DOHH2 (cell line): ENCODE measurements around the gene BDKRB2.

Experiments used
- H3F3A ChIP-seq: fragments of 200-600 bp; sonication (generic), shearing (Covaris generic); 2 replicates; pipeline ENCODE4 v1.6.0; 2016; ENCODE audit warnings: antibody characterized with exemption, mild to moderate bottlenecking; ENCODE audit not compliant: control insufficient read depth, insufficient read depth
- H3K27ac ChIP-seq: fragments of 200-600 bp; sonication (generic); 2 replicates; pipeline ENCODE4 v1.5.1; 2014; ENCODE audit warnings: low read depth, mild to moderate bottlenecking, low read length, moderate library complexity
- H3K27me3 ChIP-seq: fragments of 200-600 bp; sonication (generic); 2 replicates; pipeline ENCODE4 v1.6.1; 2014; ENCODE audit warnings: mild to moderate bottlenecking, low read length, mixed read lengths; ENCODE audit not compliant: control insufficient read depth
- H3K36me3 ChIP-seq: fragments of 200-600 bp; sonication (generic); 2 replicates; pipeline ENCODE4 v1.6.1; 2014; ENCODE audit warnings: mild to moderate bottlenecking, low read length, moderate library complexity, mixed read lengths; ENCODE audit not compliant: control insufficient read depth
- H3K4me1 ChIP-seq: fragments of 200-600 bp; sonication (generic); 2 replicates; pipeline ENCODE4 v1.6.1; 2014; ENCODE audit warnings: mild to moderate bottlenecking, low read length, mixed read lengths; ENCODE audit not compliant: control insufficient read depth
- H3K4me2 ChIP-seq: fragments of 200-600 bp; sonication (generic); 2 replicates; pipeline ENCODE4 v1.6.0; 2014; ENCODE audit warnings: mild to moderate bottlenecking, low read length, moderate library complexity
- H3K4me3 ChIP-seq: fragments of 200-600 bp; sonication (generic); 2 replicates; pipeline ENCODE4 v1.5.1; 2014; ENCODE audit warnings: mild to moderate bottlenecking, low read length, mixed read lengths
- H3K79me2 ChIP-seq: fragments of 200-600 bp; sonication (generic); 2 replicates; pipeline ENCODE4 v1.6.1; 2014; ENCODE audit warnings: mild to moderate bottlenecking, low read length, mixed read lengths; ENCODE audit not compliant: control insufficient read depth
- H3K9me2 ChIP-seq: fragments of 200-600 bp; sonication (generic); replicated peaks from 2 replicates; pipeline ENCODE4 v1.6.1; 2014; ENCODE audit warnings: mild to moderate bottlenecking, low read length, mixed read lengths; ENCODE audit not compliant: control insufficient read depth
- H3K9me3 ChIP-seq: fragments of 200-600 bp; sonication (generic); 2 replicates; pipeline ENCODE4 v1.6.1; 2014; ENCODE audit warnings: antibody characterized with exemption, low read length, mixed read lengths; ENCODE audit not compliant: control insufficient read depth, insufficient read depth
- H4K20me1 ChIP-seq: fragments of 200-600 bp; sonication (generic); 2 replicates; pipeline ENCODE4 v1.6.0; 2014; ENCODE audit warnings: low read depth, mild to moderate bottlenecking, antibody characterized with exemption, low read length, moderate library complexity; ENCODE audit not compliant: control insufficient read depth, insufficient read depth
- EZH2phosphoT487 ChIP-seq: fragments of 200-600 bp; sonication (generic); IDR thresholded peaks from 2 replicates; pipeline ENCODE4 v1.6.1; 2017; ENCODE audit warnings: borderline replicate concordance, mild to moderate bottlenecking, antibody characterized with exemption, low read length, moderate library complexity, mixed read lengths
- TF ChIP-seq, protein P1 (sequence below): fragments of 200-600 bp; sonication (generic); IDR thresholded peaks from one replicate; pipeline ENCODE4 v1.5.1; 2014; ENCODE audit warnings: antibody characterized with exemption, mild to moderate bottlenecking, low read depth, low read length; ENCODE audit not compliant: poor library complexity, severe bottlenecking

Gene BDKRB2

DNA sequence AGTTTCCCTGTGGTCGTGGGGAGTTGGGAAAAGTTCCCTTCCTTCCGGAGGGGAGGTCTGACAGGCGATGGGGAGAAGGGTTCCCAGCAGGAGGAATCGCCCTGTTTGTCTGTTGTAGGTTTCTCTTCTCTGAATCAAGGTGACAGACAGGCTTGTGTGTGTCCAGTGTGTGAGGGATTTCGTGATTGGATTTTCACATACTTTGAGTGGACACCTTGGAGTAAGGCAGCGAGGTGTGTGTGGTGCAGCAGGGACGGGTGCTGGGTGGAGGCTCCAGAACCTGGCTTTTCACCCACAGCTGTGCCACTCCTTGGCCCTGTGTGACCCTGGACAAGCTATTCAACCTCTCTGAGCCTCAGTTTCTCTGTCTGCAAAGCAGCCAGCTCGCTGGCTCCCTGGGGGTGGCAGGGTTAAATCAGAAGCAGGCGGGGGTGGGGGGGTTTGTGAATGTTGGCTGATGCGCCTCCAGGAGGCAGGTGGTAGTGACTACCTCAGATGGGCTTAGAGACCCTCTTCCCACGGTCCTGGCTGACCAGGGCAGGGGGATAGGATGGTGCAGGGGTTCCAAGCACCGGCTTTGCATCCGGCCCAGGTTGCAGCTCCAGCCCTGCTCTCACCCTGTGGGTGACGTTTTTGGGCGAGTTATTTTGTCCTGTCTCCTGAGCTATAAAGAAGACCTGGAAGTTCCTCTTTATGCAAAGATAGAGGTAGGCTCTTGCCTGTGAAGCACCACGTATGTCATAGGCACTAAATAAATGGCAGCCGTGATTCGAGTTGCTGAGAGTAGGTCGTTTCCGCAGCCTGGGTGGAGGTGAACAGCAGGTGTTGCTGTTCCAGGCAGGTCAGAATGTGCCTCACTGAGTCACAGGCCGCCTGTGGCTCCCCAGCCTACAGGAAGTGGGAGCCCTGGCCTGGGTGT is 679 bp downstream of the BDKRB2 start:
- Histone ChIP-seq H4K20me1 (no peaks in the 10 kb centered on the region), H3K4me1 (peaks cover 12% of the 10 kb centered on the region), H3K79me2 (no peaks in the 10 kb centered on the region), H3K27ac (no peak overlapping the region), H3K27me3 (no peaks in the 10 kb centered on the region), H3F3A (no peaks in the 10 kb centered on the region), H3K9me2 (no peaks in the 10 kb centered on the region), H3K36me3 (no peaks in the 10 kb centered on the region), H3K9me3 (no peaks in the 10 kb centered on the region), H3K4me2 (peak overlapping the region; percentile 41), H3K4me3 (no peak overlapping the region)
- TF ChIP-seq, protein P1, sequence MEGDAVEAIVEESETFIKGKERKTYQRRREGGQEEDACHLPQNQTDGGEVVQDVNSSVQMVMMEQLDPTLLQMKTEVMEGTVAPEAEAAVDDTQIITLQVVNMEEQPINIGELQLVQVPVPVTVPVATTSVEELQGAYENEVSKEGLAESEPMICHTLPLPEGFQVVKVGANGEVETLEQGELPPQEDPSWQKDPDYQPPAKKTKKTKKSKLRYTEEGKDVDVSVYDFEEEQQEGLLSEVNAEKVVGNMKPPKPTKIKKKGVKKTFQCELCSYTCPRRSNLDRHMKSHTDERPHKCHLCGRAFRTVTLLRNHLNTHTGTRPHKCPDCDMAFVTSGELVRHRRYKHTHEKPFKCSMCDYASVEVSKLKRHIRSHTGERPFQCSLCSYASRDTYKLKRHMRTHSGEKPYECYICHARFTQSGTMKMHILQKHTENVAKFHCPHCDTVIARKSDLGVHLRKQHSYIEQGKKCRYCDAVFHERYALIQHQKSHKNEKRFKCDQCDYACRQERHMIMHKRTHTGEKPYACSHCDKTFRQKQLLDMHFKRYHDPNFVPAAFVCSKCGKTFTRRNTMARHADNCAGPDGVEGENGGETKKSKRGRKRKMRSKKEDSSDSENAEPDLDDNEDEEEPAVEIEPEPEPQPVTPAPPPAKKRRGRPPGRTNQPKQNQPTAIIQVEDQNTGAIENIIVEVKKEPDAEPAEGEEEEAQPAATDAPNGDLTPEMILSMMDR: no peak
- TF ChIP-seq EZH2phosphoT487: no peak

DNA sequence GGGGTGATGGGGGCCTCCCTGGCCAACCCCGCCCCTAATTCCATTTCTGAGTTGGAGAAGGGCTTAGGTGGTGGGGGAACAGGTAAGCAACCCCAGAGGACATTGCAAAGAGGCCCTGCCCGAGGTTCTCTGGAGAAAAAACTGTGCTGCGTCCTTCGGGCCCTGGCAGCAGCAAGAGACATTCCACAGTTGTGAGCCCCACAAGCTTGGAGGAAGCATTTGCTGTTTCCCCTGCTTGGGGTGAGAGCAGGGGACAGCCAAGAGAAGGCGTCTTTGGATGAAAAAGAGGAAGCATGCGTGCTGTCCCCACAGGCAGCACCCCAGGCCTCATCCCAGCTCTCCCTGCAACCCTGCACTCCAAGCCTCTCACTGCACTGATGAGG is 1.3 kb downstream of the BDKRB2 start:
- no peak overlapping the region for H3K27ac ChIP-seq
- no peak overlapping the region for H3K4me3 ChIP-seq
- H3K27me3 ChIP-seq: no peaks in the 10 kb centered on the region
- H3F3A ChIP-seq: no peaks in the 10 kb centered on the region
- peaks cover 12% of the 10 kb centered on the region for H3K4me1 ChIP-seq
- H4K20me1 ChIP-seq: no peaks in the 10 kb centered on the region
- TF ChIP-seq, protein P1: no peak
- no peaks in the 10 kb centered on the region for H3K36me3 ChIP-seq
- no peaks in the 10 kb centered on the region for H3K79me2 ChIP-seq
- H3K9me2 ChIP-seq: no peaks in the 10 kb centered on the region
- H3K4me2 ChIP-seq: peak overlapping the region; percentile 41
- H3K9me3 ChIP-seq: no peaks in the 10 kb centered on the region

DNA sequence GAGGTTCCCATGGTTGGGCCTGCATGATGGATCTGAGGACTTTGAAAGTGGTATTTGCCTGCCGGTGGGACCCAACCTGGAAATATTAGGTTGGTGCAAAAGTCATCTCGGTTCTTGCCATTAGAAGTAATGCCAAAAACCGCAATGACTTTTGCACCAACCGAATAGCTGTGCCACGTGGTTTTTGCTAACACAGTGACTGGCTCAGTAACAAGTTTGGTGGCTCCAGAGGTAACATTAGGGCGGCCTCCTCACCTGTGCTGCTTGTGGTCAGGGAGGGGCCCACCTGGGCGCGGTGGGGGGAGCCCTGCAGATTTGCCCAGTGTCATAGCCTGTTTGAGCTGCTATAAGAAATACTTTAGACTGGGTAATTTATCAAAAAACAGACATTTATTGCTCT is 1.8 kb downstream of the BDKRB2 start:
- peaks cover 12% of the 10 kb centered on the region for H3K4me1 ChIP-seq
- no peaks in the 10 kb centered on the region for H3F3A ChIP-seq
- H3K27me3 ChIP-seq: no peaks in the 10 kb centered on the region
- H3K9me2 ChIP-seq: no peaks in the 10 kb centered on the region
- no peaks in the 10 kb centered on the region for H3K79me2 ChIP-seq
- no peaks in the 10 kb centered on the region for H3K36me3 ChIP-seq
- no peaks in the 10 kb centered on the region for H3K9me3 ChIP-seq
- no peaks in the 10 kb centered on the region for H4K20me1 ChIP-seq
- TF ChIP-seq, protein P1: no peak
- no peak for TF ChIP-seq EZH2phosphoT487
- H3K4me3 ChIP-seq: no peak overlapping the region
- no peak overlapping the region for H3K27ac ChIP-seq
- no peak overlapping the region for H3K4me2 ChIP-seq
